Measurements from ENCODE around the gene MYOM3.
"Not testable (repeated sequence)": the region's sequence is repeated elsewhere in the genome, so short reads cannot be mapped to it uniquely, and the experiment has no call there.

The MYOM3 gene

DNA sequence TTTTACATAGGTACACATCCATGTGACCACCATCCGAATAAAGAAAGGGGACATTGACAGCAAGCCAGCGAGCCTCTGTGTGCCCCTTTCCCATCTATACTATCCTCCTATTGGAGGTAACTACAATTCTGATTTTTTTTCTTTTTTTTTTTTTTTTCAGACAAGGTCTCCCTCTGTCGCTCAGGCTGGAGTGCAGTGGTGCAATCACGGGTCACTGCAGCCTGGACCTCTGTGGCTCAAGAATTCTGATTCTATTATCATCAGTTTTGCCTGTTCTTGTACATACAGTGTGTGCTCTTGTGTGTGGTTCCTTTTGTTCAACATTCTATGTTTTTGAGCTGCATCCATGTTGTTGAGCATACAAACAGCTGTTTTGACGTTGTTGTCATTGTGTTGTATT, 75.8 kb downstream of the MYOM3 start:
- Histone ChIP-seq H3K27ac (no peak overlapping the region), H3K27me3 (no peaks in the 10 kb centered on the region), H3K36me3 (no peaks in the 10 kb centered on the region), H3K9me3 (no peaks in the 10 kb centered on the region), H3K4me1 (no peaks in the 10 kb centered on the region), H3K4me3 (no peak overlapping the region)
- intact Hi-C loops (cut with DNase I; ENCODE audit: low total_unique reads) = no loop called here
- DNase-seq = no peak
- TF ChIP-seq, protein P1, sequence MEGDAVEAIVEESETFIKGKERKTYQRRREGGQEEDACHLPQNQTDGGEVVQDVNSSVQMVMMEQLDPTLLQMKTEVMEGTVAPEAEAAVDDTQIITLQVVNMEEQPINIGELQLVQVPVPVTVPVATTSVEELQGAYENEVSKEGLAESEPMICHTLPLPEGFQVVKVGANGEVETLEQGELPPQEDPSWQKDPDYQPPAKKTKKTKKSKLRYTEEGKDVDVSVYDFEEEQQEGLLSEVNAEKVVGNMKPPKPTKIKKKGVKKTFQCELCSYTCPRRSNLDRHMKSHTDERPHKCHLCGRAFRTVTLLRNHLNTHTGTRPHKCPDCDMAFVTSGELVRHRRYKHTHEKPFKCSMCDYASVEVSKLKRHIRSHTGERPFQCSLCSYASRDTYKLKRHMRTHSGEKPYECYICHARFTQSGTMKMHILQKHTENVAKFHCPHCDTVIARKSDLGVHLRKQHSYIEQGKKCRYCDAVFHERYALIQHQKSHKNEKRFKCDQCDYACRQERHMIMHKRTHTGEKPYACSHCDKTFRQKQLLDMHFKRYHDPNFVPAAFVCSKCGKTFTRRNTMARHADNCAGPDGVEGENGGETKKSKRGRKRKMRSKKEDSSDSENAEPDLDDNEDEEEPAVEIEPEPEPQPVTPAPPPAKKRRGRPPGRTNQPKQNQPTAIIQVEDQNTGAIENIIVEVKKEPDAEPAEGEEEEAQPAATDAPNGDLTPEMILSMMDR (IDR thresholded peaks at IDR 0.05) = no peak

DNA sequence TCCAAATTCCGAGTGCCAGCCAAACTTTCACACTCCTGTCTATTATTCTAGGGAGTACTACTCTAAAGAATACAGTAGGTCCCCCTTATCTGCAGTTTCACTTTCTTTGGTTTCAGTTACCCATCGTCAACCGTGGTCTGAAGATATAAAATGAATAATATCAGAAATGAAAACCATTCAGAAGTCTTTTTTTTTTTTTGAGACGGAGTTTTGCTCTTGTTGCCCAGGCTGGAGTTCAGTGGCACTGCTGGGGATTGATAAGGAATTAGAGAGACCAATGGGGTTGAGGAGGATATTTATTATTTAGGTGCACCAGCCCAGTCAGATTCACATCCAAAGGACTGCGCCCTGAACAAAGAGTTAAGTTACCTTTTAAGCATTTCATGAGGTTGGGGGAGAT, 79.0 kb downstream of the MYOM3 start:
- Histone ChIP-seq H3K27me3 (no peaks in the 10 kb centered on the region), H3K4me3 (no peak overlapping the region), H3K4me1 (peaks cover 0 to 7% (median under 1%) of the 10 kb centered on the region in 4 donors), H3K36me3 (no peaks in the 10 kb centered on the region), H3K9me3 (no peaks in the 10 kb centered on the region), H3K27ac (no peak overlapping the region)
- DNase-seq = no peak
- TF ChIP-seq, protein P1 (IDR thresholded peaks at IDR 0.05) = no peak
- intact Hi-C loops (cut with DNase I; ENCODE audit: low total_unique reads) = no loop called here

DNA sequence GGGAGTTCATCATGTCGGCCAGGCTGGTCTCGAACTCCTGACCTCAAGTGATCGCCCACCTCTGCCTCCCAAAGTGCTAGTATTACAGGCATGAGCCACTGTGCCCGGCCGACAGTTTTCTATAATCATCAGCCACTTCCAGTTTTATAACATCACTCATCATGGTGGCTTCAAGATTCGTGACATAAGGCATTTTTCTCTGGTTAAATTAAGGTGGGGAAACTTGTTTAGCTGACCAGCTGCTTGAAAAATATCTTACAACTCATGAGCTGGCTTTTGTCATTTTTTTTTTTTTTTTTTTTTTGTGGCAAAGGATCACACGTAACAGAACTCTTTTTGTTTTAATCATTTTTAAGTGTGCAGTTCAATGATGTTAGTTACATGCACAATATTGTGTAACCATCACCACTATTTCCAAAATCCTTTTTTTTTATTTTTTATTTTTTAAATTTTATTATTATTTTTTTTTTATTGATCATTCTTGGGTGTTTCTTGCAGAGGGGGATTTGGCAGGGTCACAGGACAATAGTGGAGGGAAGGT, 80.9 kb downstream of the MYOM3 start:
- H3K4me3 ChIP-seq; intact Hi-C loops (cut with DNase I; ENCODE audit: low total_unique reads); DNase-seq; H3K27ac ChIP-seq; H3K27me3 ChIP-seq; H3K36me3 ChIP-seq; H3K9me3 ChIP-seq: not testable (repeated sequence)
- peaks cover 0 to 13% (median 3%) of the 10 kb centered on the region in 4 donors for H3K4me1 ChIP-seq

DNA sequence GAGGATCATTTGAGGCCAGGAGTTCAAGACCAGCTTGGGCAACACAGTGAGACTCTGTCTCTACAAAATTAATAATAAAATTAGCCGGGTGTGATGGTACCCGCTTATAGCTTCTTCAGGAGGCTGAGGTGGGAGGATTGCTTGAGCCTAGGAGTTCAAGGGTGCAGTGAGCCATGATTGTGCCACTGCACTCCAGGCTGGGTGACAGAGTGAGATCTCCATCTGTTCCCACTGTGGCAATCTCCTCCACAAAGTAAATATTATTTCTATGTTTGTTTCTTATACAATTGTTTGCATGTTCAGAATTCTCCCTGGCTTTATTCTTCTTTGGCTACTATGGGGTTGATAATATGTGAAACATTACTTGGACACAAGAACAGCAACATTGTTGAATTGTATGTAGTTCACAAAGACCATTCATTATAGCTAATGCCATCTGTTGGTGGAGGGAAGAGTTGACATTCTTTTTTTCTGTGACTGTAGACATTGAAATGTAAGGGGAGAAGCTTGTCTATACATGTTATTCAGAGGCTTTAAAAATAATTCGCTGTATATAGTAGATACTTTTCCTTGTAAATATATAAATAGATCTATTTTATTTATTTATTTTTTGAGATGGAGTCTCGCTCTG, 84.0 kb downstream of the MYOM3 start:
- Histone ChIP-seq H3K4me3 (no peak overlapping the region), H3K36me3 (no peaks in the 10 kb centered on the region), H3K4me1 (peaks cover 0 to 20% (median 7%) of the 10 kb centered on the region in 4 donors), H3K27me3 (no peaks in the 10 kb centered on the region), H3K27ac (no peak overlapping the region), H3K9me3 (no peaks in the 10 kb centered on the region)
- DNase-seq = no peak
- intact Hi-C loops (cut with DNase I; ENCODE audit: low total_unique reads) = no loop called here
- TF ChIP-seq, protein P1 (IDR thresholded peaks at IDR 0.05) = peak; percentile 63 to 70

DNA sequence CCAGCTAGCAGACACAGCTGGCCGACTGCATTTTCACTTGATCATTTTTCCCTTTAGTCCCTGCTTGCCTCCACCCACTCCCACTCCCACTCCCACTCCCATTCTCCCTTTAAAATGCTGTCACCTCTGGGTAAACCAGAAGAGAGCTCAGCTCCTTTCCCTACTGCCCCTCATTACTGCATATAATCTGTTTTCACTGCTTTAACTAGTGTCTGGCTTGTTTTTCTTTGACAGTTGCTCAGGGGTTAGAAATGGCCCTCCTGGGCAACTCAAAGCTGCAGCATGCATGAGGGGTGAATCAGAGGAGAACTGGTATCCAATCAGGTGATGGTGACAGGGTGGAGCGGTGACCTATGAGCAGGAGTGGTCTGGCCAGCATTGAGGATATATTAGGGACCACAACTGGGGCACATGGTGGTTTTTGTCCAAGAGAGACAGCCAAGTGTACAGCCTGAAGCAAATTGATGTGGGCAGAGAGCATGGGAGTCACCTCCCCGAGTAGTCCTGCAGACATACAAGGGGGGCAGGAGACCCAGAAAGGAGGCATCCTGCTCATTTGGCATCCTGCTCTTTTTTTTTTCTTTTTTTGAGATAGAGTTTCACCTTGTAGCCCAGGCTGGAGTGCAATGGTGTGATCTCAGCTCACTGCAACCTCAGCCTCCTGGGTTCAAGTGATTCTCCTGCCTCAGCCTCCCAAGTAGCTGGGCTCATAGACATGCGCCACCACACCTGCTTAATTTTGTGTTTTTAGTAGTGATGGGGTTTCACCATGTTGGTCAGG, 89.2 kb downstream of the MYOM3 start:
- intact Hi-C loops (cut with DNase I; ENCODE audit: low total_unique reads) = loop anchor here (5.0 kb wide), 1 partner anchor 65 kb away; the partner anchor contains the start of gene PNRC2
- H3K9me3 ChIP-seq = no peaks in the 10 kb centered on the region
- TF ChIP-seq, protein P1 (IDR thresholded peaks at IDR 0.05) = no peak
- H3K4me1 ChIP-seq = peaks cover 0 to 60% (median 52%) of the 10 kb centered on the region in 4 donors
- no peaks in the 10 kb centered on the region for H3K27me3 ChIP-seq
- no peaks in the 10 kb centered on the region for H3K36me3 ChIP-seq
- DNase-seq = no peak
- H3K27ac ChIP-seq = peak overlapping the region; percentile 86
- no peak overlapping the region for H3K4me3 ChIP-seq
